Neural cell (in vitro differentiated cells): ENCODE results near the gene AGPAT1. TPM values are rescaled to one million over a fixed set of nuclear protein-coding genes. Genes with fewer than 3 reads are reported as not detected.

Experiments used
- H2AFZ ChIP-seq: fragments of 200-600, 300-800 bp; sonication (generic), shearing (Covaris generic); 2 replicates; pipeline ENCODE4 v1.6.0; 2014; ENCODE audit warnings: low read depth, mild to moderate bottlenecking, antibody characterized with exemption, low read length, moderate library complexity
- H3F3A ChIP-seq: fragments of 200-600 bp; shearing (Covaris generic); 2 replicates; pipeline ENCODE4 v1.6.1; 2016; ENCODE audit warnings: mild to moderate bottlenecking, moderate library complexity, mixed read lengths, antibody characterized with exemption, low read length; ENCODE audit not compliant: insufficient read depth, poor library complexity, severe bottlenecking
- H3K27ac ChIP-seq: fragments of 200-600, 300-800 bp; sonication (generic), shearing (Covaris generic); 2 replicates; pipeline ENCODE4 v1.5.1; 2014; ENCODE audit warnings: mild to moderate bottlenecking, low read length, moderate library complexity
- H3K27me3 ChIP-seq: fragments of 300-800, 200-600 bp; sonication (generic), shearing (Covaris generic); 2 replicates; pipeline ENCODE4 v1.6.0; 2014; ENCODE audit warnings: mild to moderate bottlenecking, low read depth, low read length, moderate library complexity; ENCODE audit not compliant: insufficient read depth
- H3K36me3 ChIP-seq: fragments of 300-800, 200-600 bp; sonication (generic), shearing (Covaris generic); 2 replicates; pipeline ENCODE4 v1.5.1; 2014; ENCODE audit warnings: mild to moderate bottlenecking, antibody characterized with exemption, low read length, moderate library complexity; ENCODE audit not compliant: insufficient read depth
- H3K4me2 ChIP-seq: fragments of 300-800, 200-600 bp; sonication (generic), shearing (Covaris generic); 2 replicates; pipeline ENCODE4 v1.6.0; 2014; ENCODE audit warnings: mild to moderate bottlenecking, low read length
- H3K4me3 ChIP-seq: fragments of 300-800, 200-600 bp; sonication (generic), shearing (Covaris generic); 2 replicates; pipeline ENCODE4 v1.5.1; 2014; ENCODE audit warnings: mild to moderate bottlenecking, low read length, moderate library complexity
- H3K79me2 ChIP-seq: fragments of 200-600 bp; shearing (Covaris generic); replicated peaks from 2 replicates; pipeline ENCODE4 v1.6.0; 2014; ENCODE audit warnings: mild to moderate bottlenecking, low read length, moderate library complexity; ENCODE audit not compliant: insufficient read depth
- H3K9ac ChIP-seq: fragments of 300-800, 200-600 bp; sonication (generic), shearing (Covaris generic); 2 replicates; pipeline ENCODE4 v1.6.1; 2016; ENCODE audit warnings: mild to moderate bottlenecking, low read length, mixed read lengths
- H3K9me2 ChIP-seq: fragments of 200-600 bp; shearing (Covaris generic); 2 replicates; pipeline ENCODE4 v1.6.1; 2016; ENCODE audit warnings: mild to moderate bottlenecking, low read length, mixed read lengths; ENCODE audit not compliant: insufficient read depth
- H3K9me3 ChIP-seq: fragments of 200-600, 300-800 bp; sonication (generic), shearing (Covaris generic); 2 replicates; pipeline ENCODE4 v1.6.1; 2016; ENCODE audit warnings: mild to moderate bottlenecking, mixed run types, low read length, moderate library complexity, mixed read lengths
- H4K20me1 ChIP-seq: fragments of 200-600 bp; shearing (Covaris generic); 2 replicates; pipeline ENCODE4 v1.6.1; 2016; ENCODE audit warnings: mild to moderate bottlenecking, mixed run types; ENCODE audit not compliant: insufficient read depth
- CTCF ChIP-seq: fragments of 450-650 bp; IDR thresholded peaks from 2 replicates; pipeline ENCODE4 v1.5.1; 2014; ENCODE audit warnings: antibody characterized with exemption, mild to moderate bottlenecking, moderate library complexity; ENCODE audit not compliant: poor library complexity, severe bottlenecking
- EP300 ChIP-seq: fragments of 450-650 bp; conservative IDR thresholded peaks from 2 replicates; pipeline ENCODE4 v1.6.1; 2014; ENCODE audit warnings: antibody characterized with exemption, mild to moderate bottlenecking, moderate library complexity; ENCODE audit not compliant: poor library complexity, severe bottlenecking
- EZH2 ChIP-seq: fragments of 200-600, 300-800 bp; shearing (Covaris generic), sonication (generic); IDR thresholded peaks from 2 replicates; pipeline ENCODE4 v1.6.1; 2014; ENCODE audit warnings: antibody characterized with exemption, low read length, borderline replicate concordance, mild to moderate bottlenecking; ENCODE audit not compliant: insufficient read depth, poor library complexity, severe bottlenecking
- MXI1 ChIP-seq: fragments of 450-650 bp; conservative IDR thresholded peaks from 2 replicates; pipeline ENCODE4 v1.6.1; 2014; ENCODE audit warnings: antibody characterized with exemption, mild to moderate bottlenecking; ENCODE audit not compliant: poor library complexity, severe bottlenecking
- POLR2AphosphoS5 ChIP-seq: IDR thresholded peaks from 2 replicates; pipeline ENCODE4 v1.6.1; 2012
- RAD21 ChIP-seq: fragments of 450-650 bp; conservative IDR thresholded peaks from 2 replicates; pipeline ENCODE4 v1.6.1; 2014; ENCODE audit warnings: antibody characterized with exemption, mild to moderate bottlenecking, moderate library complexity
- REST ChIP-seq: IDR thresholded peaks from 2 replicates; pipeline ENCODE4 v1.6.1; 2012; ENCODE audit warnings: borderline replicate concordance
- SMC3 ChIP-seq: fragments of 450-650 bp; conservative IDR thresholded peaks from 2 replicates; pipeline ENCODE4 v1.6.1; 2014; ENCODE audit warnings: antibody characterized with exemption, mild to moderate bottlenecking, moderate library complexity; ENCODE audit not compliant: poor library complexity
- TAF1 ChIP-seq: IDR thresholded peaks from 2 replicates; pipeline ENCODE4 v1.6.1; 2012; ENCODE audit warnings: low read depth
- polyA plus RNA-seq: library from polyadenylated mRNA; depleted of rRNA; stranded (reverse); fragments of >200 nt; gene quantifications from 2 replicates; pipeline ENCODE4 v1.2.3, GENCODE V29; 2014

The AGPAT1 gene
- polyA plus RNA-seq, 1 donor from 2014 or later: 24.7 TPM

- no peak for TF ChIP-seq TAF1
- TF ChIP-seq RAD21: no peak
Observed at GRCh38 chr6:32147401-32148132, 28.3 kb downstream of the AGPAT1 start (continued).

GRCh38 chr6:32146687-32147086, 29.2 kb downstream of the AGPAT1 start:
- no peak for TF ChIP-seq REST
- TF ChIP-seq CTCF: no peak
- no peak for TF ChIP-seq TAF1
- no peak for TF ChIP-seq EP300
- no peak for TF ChIP-seq MXI1
- no peak for TF ChIP-seq EZH2
- TF ChIP-seq POLR2AphosphoS5: no peak
- TF ChIP-seq SMC3: no peak
- TF ChIP-seq RAD21: no peak
- Histone ChIP-seq H3K27me3 (peaks cover 40% of the 10 kb centered on the region), H3K4me3 (no peak overlapping the region), H3K9me2 (no peaks in the 10 kb centered on the region), H3K9ac (no peak overlapping the region), H3F3A (no peaks in the 10 kb centered on the region), H4K20me1 (no peaks in the 10 kb centered on the region), H3K27ac (no peak overlapping the region), H3K4me2 (no peak overlapping the region), H3K79me2 (no peaks in the 10 kb centered on the region), H3K9me3 (no peaks in the 10 kb centered on the region), H2AFZ (no peak overlapping the region), H3K36me3 (no peaks in the 10 kb centered on the region)

GRCh38 chr6:32146287-32146686, 29.6 kb downstream of the AGPAT1 start:
- H3K27me3 ChIP-seq: peaks cover 36% of the 10 kb centered on the region
- no peak overlapping the region for H2AFZ ChIP-seq
- H3K4me2 ChIP-seq: no peak overlapping the region
- no peaks in the 10 kb centered on the region for H3K9me3 ChIP-seq
- H3K9ac ChIP-seq: no peak overlapping the region
- no peaks in the 10 kb centered on the region for H3K9me2 ChIP-seq
- H3K4me3 ChIP-seq: no peak overlapping the region
- H4K20me1 ChIP-seq: no peaks in the 10 kb centered on the region
- no peaks in the 10 kb centered on the region for H3F3A ChIP-seq
- no peak overlapping the region for H3K27ac ChIP-seq
- TF ChIP-seq SMC3 (no peak), MXI1 (no peak), REST (no peak), CTCF (no peak), POLR2AphosphoS5 (no peak), EP300 (no peak), RAD21 (no peak), TAF1 (no peak), EZH2 (no peak)
- no peaks in the 10 kb centered on the region for H3K36me3 ChIP-seq
- no peaks in the 10 kb centered on the region for H3K79me2 ChIP-seq
